22Rv1 (cell line): ENCODE measurements around the gene HOTAIR.

Experiments used
- H3K27ac ChIP-seq: fragments of 450-650 bp; 2 replicates; pipeline ENCODE4 v1.5.1; 2017
- CTCF ChIP-seq: fragments of 450-650 bp; IDR thresholded peaks from 2 replicates; pipeline ENCODE4 v1.5.1; 2017; ENCODE audit warnings: mild to moderate bottlenecking
- ZFX ChIP-seq: fragments of 450-650 bp; IDR thresholded peaks from 2 replicates; pipeline ENCODE4 v1.6.1; 2017; ENCODE audit warnings: antibody characterized with exemption, borderline replicate concordance

Gene HOTAIR

DNA sequence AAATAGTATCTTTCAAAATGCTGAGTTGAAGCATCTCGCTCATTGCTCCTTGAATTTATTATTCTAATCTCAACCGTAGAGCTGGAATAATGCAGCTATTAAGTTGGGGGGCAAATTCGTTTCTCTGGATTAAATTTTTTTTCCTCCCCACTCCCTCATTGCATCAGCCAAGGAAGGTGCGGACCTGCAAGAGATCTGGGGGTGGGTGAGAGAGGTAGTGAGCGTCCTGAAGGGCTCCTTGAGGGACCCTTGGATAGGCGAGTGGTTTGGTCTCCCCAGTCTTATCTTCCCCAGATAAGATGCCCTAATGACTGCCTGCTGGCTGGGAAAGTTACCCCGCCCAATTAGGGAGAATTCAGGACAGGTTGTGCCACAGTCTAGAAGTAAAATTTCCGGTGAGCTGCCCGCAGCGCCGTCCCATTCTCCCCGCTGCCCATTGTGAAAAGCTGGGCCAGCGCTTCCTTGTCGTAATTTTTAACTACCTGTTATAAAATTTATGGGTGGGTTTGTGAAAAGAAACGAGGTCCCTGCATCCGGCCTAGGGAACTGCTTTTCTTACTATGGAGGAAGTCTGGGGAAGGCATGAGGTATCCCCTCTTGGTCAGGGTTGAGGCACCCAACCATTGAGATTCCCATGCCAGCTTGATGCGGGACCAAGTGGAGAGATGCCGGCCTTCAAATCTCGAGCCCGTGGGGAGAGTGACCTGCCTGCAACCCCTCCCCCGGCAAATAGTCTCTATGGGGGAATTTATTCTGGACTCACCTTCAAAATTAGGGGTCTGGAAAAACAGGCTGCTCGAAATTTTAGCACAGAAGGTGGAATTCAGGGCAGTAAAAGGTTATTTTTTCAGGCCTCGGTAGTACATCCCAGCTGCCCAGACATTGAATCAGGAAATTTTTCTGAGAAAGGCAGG is 40.5 kb upstream of the HOTAIR start:
- peak overlapping the region; percentile 83 for H3K27ac ChIP-seq
- no peak for TF ChIP-seq ZFX

GRCh38 chr12:54014377-54015017 is 39.7 kb upstream of the HOTAIR start:
- no peak overlapping the region for H3K27ac ChIP-seq
- TF ChIP-seq ZFX (no peak), CTCF (no peak)

DNA sequence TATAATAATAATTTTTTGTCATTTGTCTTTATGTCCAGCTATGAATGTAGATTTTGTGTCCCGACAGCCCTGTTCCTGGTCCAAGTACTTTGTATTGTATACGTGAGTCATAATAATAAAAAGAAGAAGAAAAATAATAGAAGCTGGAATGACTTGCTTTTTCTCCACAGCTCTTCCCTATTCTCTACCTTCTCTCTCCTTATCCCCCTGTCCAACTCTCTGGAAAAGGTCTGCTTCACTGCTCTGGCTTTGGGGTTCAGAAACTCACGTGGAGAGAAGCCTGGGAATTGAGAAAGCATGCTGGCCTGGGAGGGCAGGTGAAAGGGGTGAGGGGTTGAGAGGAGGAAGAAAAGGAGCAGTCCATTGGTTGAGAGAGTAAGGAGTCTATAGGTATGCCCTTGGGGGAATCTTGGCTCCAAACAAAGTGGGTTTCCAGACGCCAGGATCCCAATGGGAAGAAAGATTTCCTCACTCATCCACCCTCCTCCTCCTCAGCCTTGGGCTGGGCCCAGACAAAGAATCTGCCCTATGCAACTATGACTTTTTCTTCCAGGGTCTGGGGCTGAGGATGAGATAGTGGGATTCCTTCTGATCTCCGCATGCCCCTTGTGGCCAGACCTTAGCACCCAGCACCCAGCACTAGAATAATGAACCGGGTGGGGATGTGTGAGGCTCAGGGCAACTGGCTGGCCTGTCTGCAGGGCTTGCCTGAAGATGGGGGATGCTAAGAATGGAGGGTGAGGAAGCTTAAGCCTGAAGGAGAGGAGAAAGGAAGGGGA is 38.1 kb upstream of the HOTAIR start:
- no peak overlapping the region for H3K27ac ChIP-seq
- no peak for TF ChIP-seq ZFX
- TF ChIP-seq CTCF, result peak; percentile 16; the same call in 1 of the 2 replicates

DNA sequence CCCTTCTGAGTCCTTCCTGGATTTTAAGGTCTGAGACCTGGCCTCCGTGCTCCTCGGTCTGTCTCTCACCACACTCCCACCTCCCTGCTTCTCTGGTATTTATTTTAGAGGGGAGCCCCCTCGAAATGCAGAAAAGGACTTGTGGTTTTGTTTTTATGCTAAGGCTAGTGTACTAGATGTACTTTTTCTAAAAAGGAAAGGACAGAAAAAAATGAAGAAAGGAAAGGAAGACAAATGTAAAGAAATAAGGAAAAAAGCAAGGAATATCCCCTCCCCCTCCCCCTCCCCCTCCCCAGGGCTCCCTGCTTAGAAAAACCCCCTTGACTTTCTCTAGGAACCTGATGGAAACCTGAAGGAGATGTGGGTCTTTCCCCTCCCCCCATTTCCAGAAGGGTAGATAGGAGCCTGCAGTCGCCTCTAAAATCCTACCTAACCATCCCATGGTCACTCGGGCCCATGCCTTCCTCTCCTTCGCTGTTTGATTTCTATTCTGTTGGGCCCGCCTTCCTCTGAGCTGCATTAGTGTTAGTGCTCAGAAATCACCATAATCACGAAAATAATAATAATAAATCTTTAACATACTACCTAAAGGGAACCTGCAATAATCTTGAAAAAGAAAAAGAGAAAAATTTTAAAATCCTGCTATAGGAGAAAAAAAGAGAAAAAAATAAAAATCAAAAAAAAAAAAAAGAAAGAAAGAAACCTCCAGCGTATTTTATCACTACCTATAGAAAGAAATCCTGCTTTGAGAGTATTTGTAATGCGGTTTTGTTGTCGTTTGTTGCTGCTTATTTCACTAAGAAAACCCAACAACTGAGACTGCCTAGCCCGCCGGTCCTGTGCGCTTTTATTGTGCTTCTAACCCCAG is 37.1 kb upstream of the HOTAIR start:
- H3K27ac ChIP-seq, result no peak overlapping the region
- TF ChIP-seq CTCF, result no peak
- no peak for TF ChIP-seq ZFX

DNA sequence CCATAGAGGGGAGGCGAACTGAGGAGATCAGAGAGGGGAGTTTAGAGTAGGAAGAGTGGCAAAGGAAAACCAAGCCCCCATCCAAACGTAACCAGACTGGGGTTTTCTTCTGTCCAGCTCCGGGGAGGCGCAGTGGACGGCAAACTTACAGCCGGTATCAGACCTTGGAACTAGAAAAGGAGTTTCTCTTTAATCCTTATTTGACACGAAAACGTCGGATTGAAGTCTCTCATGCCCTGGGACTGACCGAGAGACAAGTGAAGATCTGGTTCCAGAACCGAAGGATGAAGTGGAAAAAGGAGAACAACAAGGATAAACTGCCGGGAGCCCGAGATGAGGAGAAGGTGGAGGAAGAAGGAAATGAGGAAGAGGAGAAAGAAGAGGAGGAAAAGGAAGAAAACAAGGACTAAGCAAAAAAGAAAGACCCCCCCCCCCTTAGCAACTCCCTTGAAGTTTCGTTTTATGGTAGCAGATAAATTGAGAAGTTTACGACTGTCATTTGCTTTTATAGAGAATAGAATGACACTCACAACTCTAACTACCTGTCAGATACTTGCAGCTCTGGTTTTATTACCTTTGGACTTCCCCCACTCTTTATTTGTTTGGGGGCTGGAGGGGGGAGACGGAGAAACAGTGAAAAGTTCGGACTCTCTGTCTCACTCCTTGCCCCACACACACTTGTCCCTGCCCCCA is 36.4 kb upstream of the HOTAIR start:
- H3K27ac ChIP-seq, result no peak overlapping the region

More for the DNA sequence above, 36.4 kb upstream of the HOTAIR start:
- TF ChIP-seq ZFX (no peak), CTCF (no peak)
